Inflammatory macrophage (primary cell): ENCODE data around the gene KRTAP5-4.
"Not testable (repeated sequence)": the region's sequence is repeated elsewhere in the genome, so short reads cannot be mapped to it uniquely, and the experiment has no call there.

Source experiments
- DNase-seq, 2 donors: peaks; one replicate each; pipeline ENCODE4 v3.0.0-alpha.2; 2020 to 2022
- total RNA-seq, 18 experiments: gene quantifications; one replicate each; lab custom pipeline; 2026; ENCODE audit warnings: mixed read lengths in 6 of 18, inconsistent platforms in 2 of 18; lab: John Stamatoyannopoulos, UW

KRTAP5-4 gene, protein sequence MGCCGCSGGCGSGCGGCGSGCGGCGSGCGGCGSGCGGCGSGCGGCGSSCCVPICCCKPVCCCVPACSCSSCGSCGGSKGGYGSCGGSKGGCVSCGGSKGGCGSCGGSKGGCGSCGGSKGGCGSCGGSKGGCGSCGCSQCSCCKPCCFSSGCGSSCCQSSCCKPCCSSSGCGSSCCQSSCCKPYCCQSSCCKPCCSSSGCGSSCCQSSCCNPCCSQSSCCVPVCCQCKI
- total RNA-seq = 0 to 0.04 (median 0) reads per million in 18 experiments

- no peak for DNase-seq
Measured at GRCh38 chr11:1622086-1622485, at the start of gene KRTAP5-4. Gene KRTAP5-4, minus strand, starts transcription at chr11:1622138. Its CDS starts 45 bp downstream, at chr11:1622093.

DNA sequence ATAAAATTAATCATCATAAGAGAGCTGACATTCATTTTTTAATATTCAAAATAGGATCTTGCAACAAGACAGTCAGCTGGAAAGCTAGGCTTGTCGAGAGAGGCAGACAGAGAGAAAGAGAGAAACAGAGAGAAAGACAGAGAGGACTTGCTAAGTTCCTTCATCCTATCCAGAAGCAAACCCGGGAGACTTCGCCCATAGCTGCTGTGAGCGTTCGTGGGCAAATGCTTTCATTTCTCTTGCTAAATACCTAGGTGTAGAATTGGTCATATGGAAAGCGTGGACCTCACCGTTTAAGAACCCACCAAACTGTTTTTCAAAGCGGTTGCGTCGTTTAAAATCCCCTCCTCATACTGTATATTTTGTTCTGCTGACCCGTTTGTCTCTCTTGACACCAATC lies 49.7 kb upstream of the KRTAP5-4 start:
- DNase-seq = no peak

GRCh38 chr11:1670905-1671371 lies 49.0 kb upstream of the KRTAP5-4 start:
- DNase-seq = no peak

GRCh38 chr11:1670457-1670856 lies 48.5 kb upstream of the KRTAP5-4 start:
- DNase-seq = not testable (repeated sequence)

DNA sequence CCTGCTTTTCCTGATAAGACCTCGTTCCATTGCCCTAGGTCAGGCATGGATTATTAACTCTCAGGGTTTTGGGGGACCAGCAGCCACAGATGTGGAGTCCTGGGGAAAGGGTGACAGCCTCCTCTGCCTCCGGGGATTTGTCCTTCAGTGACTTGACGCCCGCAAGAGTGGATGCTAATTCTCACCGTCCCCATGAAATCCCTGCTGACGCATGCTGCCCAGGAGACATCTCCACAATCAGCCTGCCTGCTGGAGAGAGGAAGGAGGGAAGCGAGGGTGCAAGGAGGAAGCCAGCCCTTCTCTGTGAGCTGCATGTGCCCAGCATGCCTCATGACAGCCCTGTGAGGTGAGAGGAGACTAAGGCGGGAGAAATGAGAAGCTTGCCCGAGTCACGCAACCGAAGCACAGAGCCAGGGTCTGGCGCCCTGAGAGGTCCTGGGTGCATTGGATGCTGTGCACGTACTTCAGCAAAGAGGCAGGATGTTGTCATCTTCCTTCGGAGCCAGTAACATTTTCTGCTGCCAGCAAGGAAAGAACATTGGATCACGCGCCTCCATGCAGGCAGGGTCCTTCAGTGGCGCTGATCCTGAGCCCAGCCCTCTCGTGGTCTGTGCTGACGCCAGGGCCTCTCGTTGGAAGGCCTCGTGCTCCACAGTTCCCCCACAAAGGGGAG lies 47.7 kb upstream of the KRTAP5-4 start:
- DNase-seq = no peak

GRCh38 chr11:1668911-1669473 lies 47.1 kb upstream of the KRTAP5-4 start:
- no peak for DNase-seq

- peak in 1 of 2 donors; percentile 28 for DNase-seq
Measured at GRCh38 chr11:1667906-1668305, 46.0 kb upstream of the KRTAP5-4 start.

- no peak for DNase-seq
Measured at GRCh38 chr11:1667121-1667850, 45.3 kb upstream of the KRTAP5-4 start.

DNA sequence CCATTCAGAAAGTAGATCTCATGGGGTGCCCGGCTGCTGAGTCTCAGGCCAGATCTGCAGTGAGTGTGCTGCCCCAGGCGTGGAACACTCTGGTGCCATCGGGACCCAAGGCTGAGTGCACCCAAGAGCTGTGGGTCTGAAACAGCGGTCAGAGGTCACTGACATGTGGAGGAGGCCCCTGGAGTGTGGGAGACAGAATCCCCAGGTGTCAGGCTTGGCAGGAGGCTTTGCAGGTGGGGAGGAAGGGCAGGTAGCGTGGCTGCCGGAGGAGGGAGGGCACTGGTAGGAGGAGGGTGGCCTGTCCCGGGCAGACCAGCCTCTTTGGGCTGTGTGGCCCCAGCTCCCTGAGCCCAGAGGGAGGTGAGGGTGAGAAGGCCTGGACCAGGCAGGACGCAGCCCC lies 43.4 kb upstream of the KRTAP5-4 start:
- DNase-seq = no peak

DNA sequence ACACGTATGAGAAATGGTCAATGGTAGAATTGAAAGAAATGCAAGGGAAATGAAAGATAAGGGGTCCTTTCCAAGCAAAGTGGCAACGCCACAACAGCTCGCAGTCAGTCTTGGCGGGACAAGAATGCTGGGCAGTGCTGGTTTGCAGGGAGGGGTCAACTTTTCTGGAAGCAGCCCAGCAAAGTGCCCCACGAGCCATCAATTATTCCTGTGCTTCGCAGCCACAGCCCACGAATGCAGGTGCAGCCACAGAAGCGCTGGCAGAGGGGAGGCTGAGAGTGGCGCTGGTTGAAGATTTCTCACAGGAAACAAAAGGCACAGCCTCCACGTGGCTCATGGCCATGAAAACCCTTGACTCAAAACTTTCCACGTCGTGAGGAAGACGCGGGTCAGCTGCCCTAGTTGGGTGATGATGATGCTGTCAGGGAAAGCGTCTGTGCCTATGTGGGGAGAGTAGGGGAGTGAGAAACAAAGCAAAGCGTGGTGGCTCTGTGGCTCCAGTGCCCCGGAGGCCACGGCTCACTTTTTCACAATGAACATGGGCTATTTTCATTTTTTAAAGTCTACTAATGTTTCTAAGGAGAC lies 40.9 kb upstream of the KRTAP5-4 start:
- not testable (repeated sequence) for DNase-seq

DNA sequence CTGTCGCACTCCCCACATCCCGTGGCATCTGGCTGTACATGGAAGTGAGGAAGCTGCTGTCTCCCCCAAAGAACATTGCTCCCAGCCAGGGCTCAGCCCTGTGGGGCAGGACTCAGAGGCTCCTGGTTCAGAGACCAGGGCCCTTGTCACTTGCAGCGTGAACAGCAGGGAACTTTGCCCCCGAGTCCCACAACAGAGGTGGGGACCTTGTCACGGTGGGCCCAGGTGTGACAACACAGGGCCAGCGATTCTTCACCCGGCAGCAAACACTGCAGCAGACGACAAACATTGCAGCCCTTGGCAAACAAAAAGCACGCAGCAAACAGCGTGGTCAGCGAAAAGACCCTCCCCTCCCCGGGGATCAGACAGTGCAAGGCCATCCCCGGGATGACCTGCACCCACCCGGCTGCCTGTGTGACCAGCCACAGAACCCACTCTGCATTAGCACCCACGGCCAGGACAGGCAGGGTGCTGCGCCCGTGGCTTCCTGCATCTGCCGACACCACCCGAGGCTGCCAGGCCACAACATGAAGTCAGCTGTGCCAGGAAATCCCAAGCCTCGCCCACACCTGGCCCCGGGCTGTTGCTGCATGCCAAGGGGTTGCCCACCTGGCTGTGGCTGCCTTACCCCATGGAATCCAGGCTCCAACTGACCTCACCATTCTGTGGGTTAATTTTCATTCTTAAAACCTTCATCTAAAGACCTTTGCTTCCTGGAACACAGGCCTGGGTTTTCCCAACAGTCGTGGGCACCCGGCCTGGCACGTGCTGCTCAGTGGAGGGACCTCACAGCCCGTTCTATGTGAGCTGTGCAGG lies 39.7 kb upstream of the KRTAP5-4 start:
- not testable (repeated sequence) for DNase-seq

DNA sequence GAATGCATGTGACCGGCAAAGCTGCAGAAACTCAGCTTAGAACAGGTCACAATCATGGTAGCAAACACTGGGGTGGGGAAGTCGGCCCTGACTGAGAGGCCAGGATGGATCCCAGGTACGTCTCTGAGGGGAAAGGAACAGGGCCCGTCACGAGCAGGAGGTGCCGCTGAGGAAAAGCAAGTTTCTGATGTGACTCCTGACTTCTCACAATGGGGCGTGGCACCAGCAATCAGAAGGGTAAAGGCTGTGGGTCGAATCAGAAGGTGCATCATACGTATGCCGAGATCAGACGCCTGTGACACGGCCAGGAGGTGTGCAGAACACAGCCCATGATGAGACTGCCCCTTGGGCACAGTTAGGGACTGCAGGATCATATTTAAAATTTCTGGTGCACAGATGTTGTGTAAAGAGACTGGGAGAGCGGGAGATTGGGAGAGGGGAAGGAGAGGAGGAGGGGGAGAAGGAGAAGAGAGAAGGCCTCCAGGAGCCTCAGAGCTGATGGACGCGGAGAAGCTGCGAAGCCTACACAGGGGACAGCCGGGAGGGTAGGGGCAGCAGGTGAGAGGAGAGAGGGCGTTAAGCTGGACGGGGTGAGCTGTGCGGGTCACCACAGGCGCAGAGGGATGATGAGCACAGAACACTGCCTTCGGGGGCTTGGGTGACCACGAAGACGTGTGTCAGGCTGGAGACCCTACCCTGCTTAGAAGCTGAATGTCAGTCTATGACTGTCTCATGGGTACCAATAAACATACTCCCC lies 38.4 kb upstream of the KRTAP5-4 start:
- no peak for DNase-seq

DNA sequence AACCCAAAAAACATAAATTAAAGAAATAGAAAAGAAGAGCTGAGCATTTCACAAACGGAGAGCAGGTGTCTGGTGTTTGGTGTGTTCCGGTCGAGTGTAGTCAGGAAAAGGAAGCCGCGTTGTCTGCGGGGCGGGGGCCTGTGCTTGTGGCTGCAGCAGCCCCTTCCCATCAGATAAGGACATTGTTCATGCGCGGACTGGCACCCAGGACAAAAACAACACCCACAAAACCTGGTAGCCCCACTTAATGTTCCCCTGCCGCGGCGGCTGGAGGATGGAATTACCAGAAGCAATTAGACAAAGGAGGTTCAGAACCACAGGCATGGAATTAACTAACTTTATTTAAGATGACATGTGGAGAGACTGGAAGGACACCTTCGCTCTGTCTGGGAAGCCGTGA lies 37.6 kb upstream of the KRTAP5-4 start:
- DNase-seq = no peak

GRCh38 chr11:1656670-1657069 lies 34.7 kb upstream of the KRTAP5-4 start:
- no peak for DNase-seq

- DNase-seq = no peak
Measured at GRCh38 chr11:1656061-1656441, 34.1 kb upstream of the KRTAP5-4 start.

DNA sequence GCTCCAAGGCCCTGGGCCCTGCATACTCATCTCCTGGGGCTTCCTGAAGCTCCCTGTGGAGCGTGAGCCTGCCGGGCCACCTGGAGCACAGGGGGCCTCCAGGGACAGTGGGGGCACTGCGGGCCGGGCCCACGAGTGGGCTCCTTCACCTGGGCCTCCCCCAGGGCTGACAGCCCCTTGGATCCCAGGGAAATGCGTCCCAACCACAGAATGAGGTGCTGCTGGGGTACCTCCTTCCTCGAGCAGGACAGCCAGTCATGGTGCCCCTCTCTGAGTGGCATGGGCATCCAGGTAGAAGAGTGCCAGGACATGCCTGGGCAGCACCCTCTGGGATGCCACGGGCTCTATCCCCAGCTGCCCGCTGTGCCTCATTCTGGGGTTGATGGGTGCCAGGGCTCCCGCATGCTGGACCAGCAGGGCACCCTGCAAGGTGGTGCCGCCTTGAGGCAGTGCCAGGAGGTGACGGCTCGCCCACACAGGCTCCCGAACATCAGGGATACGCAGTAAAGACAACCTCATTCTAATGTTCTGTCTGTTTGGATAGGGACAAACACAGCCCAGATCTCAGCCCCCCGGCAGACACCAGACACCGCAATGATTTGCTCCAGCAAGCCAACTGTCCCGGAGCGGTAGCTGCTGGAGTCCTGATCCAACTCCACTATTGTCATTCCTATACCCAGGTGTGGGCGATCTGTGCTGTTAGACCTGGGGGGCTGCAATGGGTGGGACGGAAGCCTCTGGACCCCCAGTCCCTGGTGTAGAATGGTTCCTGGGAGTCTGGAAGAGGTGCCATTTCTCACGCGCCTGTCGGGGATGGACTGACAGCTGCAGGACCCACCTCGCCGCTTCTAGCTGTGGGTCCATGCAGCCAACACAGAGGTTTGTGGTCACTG lies 33.5 kb upstream of the KRTAP5-4 start:
- no peak for DNase-seq

DNA sequence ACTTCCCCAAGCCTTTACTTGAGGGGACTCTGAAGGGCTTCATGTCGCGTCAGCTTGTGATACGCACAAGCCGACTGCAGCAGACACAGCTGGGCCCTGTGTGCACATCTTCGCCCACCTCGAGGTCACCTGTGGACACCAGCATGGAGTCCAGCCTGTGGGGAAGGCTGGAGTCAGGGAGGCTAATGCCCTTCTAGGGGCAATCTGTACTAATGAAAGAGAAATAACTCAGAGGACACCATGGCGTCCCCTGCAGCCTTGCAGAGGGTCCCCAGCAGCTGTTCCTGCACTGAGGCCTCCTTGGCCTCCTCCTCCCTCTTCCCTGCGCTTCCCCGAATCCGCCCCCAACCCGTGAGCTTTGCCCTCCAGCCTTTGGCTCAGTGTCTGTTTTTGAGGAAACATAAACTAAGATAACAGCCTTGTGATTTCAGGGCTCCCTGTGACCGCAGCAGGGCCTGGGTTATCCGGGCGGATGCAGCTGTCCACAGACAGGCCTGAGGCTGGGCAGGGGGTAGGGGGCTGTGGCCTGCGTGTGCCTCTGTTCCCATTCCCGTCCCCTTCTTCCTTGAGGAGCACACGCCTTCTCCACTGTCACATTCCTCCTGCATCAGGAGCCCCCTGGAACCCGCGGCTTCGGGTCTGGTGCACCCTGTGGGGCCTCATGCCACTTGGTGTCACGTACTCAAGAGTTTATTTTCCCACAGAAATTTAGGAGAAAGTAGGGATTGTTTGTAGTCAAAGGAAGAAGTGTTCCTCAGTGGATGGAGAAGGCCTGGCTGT lies 32.6 kb upstream of the KRTAP5-4 start:
- DNase-seq = peak in 1 of 2 donors; percentile 3

GRCh38 chr11:1653541-1654387 lies 31.8 kb upstream of the KRTAP5-4 start:
- DNase-seq = no peak
